Caco-2 (cell line): ENCODE measurements around the gene SLC30A3. TPM values are rescaled to one million over a fixed set of nuclear protein-coding genes. Genes with fewer than 3 reads are reported as not detected.

Source experiments
- BruUV-seq: library from RNA; stranded (reverse); fragments of 400-500 nt; replicated peaks from 2 replicates; lab custom pipeline; 2021; lab: Mats Ljungman, UMichigan
- CTCF ChIA-PET: fragments of 300-600 bp; sonication (Branson Sonifier 250); formaldehyde crosslinking; loops from one replicate; lab custom pipeline; 2022; ENCODE audit warnings: antibody characterized with exemption; lab: Charles Lee
- POLR2A ChIA-PET: fragments of 300-600 bp; sonication (Branson Sonifier 250); formaldehyde crosslinking; loops from one replicate; lab custom pipeline; 2022; ENCODE audit warnings: antibody characterized with exemption; lab: Charles Lee
- DNase-seq, 2 experiments: peaks; one replicate each; pipeline versions ENCODE4 v3.0.0 to v3.0.0-alpha.2; 2020 to 2022
- H3K27me3 ChIP-seq: replicated peaks from 2 replicates; pipeline ENCODE4 v1.6.0; 2011; ENCODE audit warnings: low read length; ENCODE audit not compliant: control insufficient read depth, insufficient read depth
- H3K36me3 ChIP-seq: 2 replicates; pipeline ENCODE4 v1.5.1; 2011; ENCODE audit warnings: low read length; ENCODE audit not compliant: control insufficient read depth, insufficient read depth
- H3K4me1 ChIP-seq: fragments of 250-450 bp; sonication (Bioruptor Pico); 2 replicates; pipeline ENCODE4 v1.5.1; 2020; ENCODE audit warnings: mild to moderate bottlenecking
- H3K4me3 ChIP-seq: 2 replicates; pipeline ENCODE4 v1.5.1; 2011; ENCODE audit warnings: low read depth, mild to moderate bottlenecking, control low read depth, low read length
- H3K9me3 ChIP-seq: fragments of 250-450 bp; sonication (Bioruptor Pico); 2 replicates; pipeline ENCODE4 v1.5.1; 2020; ENCODE audit warnings: mild to moderate bottlenecking, moderate library complexity
- H3K27ac Mint-ChIP-seq: one replicate; pipeline ENCODE4 v1.8.0; 2022; ENCODE audit warnings: mixed read lengths; ENCODE audit not compliant: unreplicated experiment
- H3K27me3 Mint-ChIP-seq: one replicate; pipeline ENCODE4 v1.8.0; 2022; ENCODE audit warnings: mixed read lengths; ENCODE audit not compliant: insufficient read depth, unreplicated experiment
- H3K36me3 Mint-ChIP-seq: one replicate; pipeline ENCODE4 v1.8.0; 2022; ENCODE audit warnings: mild to moderate bottlenecking, mixed read lengths; ENCODE audit not compliant: insufficient read depth, unreplicated experiment
- H3K4me1 Mint-ChIP-seq: one replicate; pipeline ENCODE4 v1.8.0; 2022; ENCODE audit warnings: low read depth, mixed read lengths; ENCODE audit not compliant: unreplicated experiment
- H3K4me3 Mint-ChIP-seq: one replicate; pipeline ENCODE4 v1.8.0; 2022; ENCODE audit warnings: mild to moderate bottlenecking, moderate library complexity, mixed read lengths; ENCODE audit not compliant: unreplicated experiment
- H3K9me3 Mint-ChIP-seq: one replicate; pipeline ENCODE4 v1.8.0; 2022; ENCODE audit warnings: mixed read lengths; ENCODE audit not compliant: unreplicated experiment
- intact Hi-C: fragments of 100-400 bp; cut with micrococcal nuclease; formaldehyde crosslinking; loops from one replicate; pipeline ENCODE4 v1.10.0; 2022; ENCODE audit not compliant: unreplicated experiment
- total RNA-seq: library from RNA; stranded (reverse); gene quantifications from 2 replicates; pipeline ENCODE4 v1.2.3, GENCODE V29; 2022
- TF ChIP-seq, protein P1 (sequence below), 2 experiments: fragments of 200-600 bp in 1 of 2; IDR thresholded peaks; 1 replicate in 1 of 2; 2 replicates in 1 of 2; pipeline versions ENCODE4 v1.5.1 to v1.8.0; 2011 to 2022; ENCODE audit warnings: antibody characterized with exemption in 1 of 2, control low read depth in 1 of 2, inconsistent platforms in 1 of 2, low read depth in 1 of 2, low read length in 1 of 2, mild to moderate bottlenecking in 1 of 2, moderate library complexity in 1 of 2; ENCODE audit not compliant: insufficient read depth in 1 of 2, severe bottlenecking in 1 of 2, unreplicated experiment in 1 of 2

The SLC30A3 gene
- total RNA-seq, 1 experiment from 2014 or later, result 4.3 TPM

DNA sequence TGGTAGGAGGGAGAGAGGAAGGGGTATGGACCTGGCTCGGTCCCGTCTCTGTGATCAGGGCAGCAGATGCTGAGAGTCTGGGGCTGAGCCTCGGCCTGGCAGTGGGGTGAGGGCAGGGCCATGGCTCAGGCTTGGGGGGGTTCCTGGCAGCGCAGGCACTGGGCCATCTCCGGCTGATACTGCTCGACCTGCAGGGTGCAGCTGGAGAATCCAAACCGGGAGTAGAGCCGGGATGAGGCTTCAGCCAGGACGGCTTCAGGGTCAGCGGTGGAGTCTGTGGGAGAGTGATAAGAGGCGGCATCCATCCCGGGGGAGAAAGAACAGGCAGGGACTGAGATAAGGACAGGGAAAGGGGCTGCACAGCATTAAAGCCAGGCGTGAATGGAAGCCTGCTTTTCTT, 7.7 kb downstream of the SLC30A3 start:
- H3K4me3 Mint-ChIP-seq, result no peak overlapping the region
- H3K36me3 Mint-ChIP-seq, result no peaks in the 10 kb centered on the region
- no peak for DNase-seq
- intact Hi-C loops, result no loop called here
- peaks cover 5% of the 10 kb centered on the region for H3K27me3 Mint-ChIP-seq
- POLR2A ChIA-PET, result no interaction called here
- no peak overlapping the region for H3K27ac Mint-ChIP-seq
- BruUV-seq, result no TSS peak
- Histone ChIP-seq H3K4me3 (no peak overlapping the region), H3K36me3 (no peaks in the 10 kb centered on the region), H3K4me1 (no peaks in the 10 kb centered on the region), H3K27me3 (no peaks in the 10 kb centered on the region), H3K9me3 (no peaks in the 10 kb centered on the region)
- TF ChIP-seq, protein P1, sequence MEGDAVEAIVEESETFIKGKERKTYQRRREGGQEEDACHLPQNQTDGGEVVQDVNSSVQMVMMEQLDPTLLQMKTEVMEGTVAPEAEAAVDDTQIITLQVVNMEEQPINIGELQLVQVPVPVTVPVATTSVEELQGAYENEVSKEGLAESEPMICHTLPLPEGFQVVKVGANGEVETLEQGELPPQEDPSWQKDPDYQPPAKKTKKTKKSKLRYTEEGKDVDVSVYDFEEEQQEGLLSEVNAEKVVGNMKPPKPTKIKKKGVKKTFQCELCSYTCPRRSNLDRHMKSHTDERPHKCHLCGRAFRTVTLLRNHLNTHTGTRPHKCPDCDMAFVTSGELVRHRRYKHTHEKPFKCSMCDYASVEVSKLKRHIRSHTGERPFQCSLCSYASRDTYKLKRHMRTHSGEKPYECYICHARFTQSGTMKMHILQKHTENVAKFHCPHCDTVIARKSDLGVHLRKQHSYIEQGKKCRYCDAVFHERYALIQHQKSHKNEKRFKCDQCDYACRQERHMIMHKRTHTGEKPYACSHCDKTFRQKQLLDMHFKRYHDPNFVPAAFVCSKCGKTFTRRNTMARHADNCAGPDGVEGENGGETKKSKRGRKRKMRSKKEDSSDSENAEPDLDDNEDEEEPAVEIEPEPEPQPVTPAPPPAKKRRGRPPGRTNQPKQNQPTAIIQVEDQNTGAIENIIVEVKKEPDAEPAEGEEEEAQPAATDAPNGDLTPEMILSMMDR (IDR thresholded peaks at IDR 0.05; ENCODE audit: insufficient read depth in 1 of 2, low read depth in 1 of 2, low read length in 1 of 2, severe bottlenecking in 1 of 2, unreplicated experiment in 1 of 2), result no peak
- no peaks in the 10 kb centered on the region for H3K4me1 Mint-ChIP-seq
- CTCF ChIA-PET, result interaction anchor here (0.7 kb wide), 1 partner anchor 48 kb away, joined by 4 read pairs; no protein-coding TSS in a partner anchor
- no peaks in the 10 kb centered on the region for H3K9me3 Mint-ChIP-seq

DNA sequence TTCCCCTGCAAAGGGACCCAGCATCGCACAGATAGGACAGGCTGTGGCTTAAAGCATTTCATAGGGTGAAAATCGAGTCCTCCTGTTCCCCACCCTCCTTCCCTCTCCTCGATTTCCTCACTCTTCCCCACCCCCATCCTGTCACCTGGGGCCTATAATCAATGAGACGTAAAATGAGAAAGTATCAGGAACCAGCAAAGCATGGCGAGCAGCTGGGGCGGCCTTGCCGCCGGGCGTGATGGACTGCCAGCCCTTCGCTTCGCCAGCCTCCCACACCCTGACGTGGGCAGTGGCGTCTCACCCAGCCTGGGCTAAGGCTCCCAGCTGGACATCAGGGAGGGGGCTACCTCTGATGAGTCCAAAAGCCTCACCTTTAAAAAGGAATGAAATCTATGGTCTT, 11.1 kb downstream of the SLC30A3 start:
- Mint-ChIP-seq H3K4me1 (no peaks in the 10 kb centered on the region), H3K27me3 (no peaks in the 10 kb centered on the region), H3K27ac (no peak overlapping the region), H3K36me3 (peaks cover 15% of the 10 kb centered on the region), H3K9me3 (no peaks in the 10 kb centered on the region), H3K4me3 (no peak overlapping the region)
- ChIA-PET CTCF (no interaction called here), POLR2A (no interaction called here)
- Histone ChIP-seq H3K4me1 (no peaks in the 10 kb centered on the region), H3K9me3 (no peaks in the 10 kb centered on the region), H3K4me3 (no peak overlapping the region), H3K27me3 (no peaks in the 10 kb centered on the region), H3K36me3 (no peaks in the 10 kb centered on the region)
- DNase-seq, result no peak
- TF ChIP-seq, protein P1 (IDR thresholded peaks at IDR 0.05; ENCODE audit: insufficient read depth in 1 of 2, low read depth in 1 of 2, low read length in 1 of 2, severe bottlenecking in 1 of 2, unreplicated experiment in 1 of 2), result no peak
- no TSS peak for BruUV-seq
- intact Hi-C loops, result no loop called here

DNA sequence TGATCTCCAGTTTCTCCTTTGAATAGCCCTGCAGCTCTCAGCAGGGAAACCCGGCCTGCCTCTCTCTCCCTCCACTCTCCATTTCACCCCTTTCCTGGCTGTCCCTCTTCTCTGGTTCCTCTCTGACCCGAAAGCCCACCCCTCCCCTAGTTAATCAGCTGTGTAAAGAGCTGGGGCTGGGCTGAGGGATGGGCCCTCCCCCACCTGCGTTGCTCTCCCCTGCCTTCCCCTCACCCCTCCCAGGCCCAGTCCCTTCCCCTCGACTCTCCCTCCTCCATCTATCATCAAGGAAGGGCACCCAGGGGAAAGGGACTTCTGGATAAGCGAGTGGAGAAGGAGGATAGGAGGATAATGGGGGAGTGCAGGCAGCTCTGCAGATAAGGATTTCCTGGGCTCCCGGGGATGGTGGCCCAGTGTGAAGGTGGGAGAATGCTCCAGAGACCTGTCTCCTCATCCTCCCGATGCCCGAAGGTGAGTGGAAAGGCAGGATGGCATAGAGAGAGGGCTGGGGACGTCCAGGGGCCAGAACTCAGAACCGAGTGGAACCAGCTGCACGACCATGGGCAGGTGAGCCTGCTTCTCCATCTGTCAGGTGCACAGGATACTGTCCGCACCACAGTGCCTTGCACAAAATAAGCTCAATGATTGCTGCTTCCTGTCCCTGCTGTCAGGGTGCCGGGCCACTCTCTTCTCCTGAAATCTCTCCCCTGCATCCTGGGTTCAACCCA, 12.0 kb downstream of the SLC30A3 start:
- no peaks in the 10 kb centered on the region for H3K36me3 ChIP-seq
- no peaks in the 10 kb centered on the region for H3K4me1 Mint-ChIP-seq
- no peaks in the 10 kb centered on the region for H3K4me1 ChIP-seq
- no TSS peak for BruUV-seq
- H3K27me3 Mint-ChIP-seq, result no peaks in the 10 kb centered on the region
- TF ChIP-seq, protein P1 (IDR thresholded peaks at IDR 0.05; ENCODE audit: insufficient read depth in 1 of 2, low read depth in 1 of 2, low read length in 1 of 2, severe bottlenecking in 1 of 2, unreplicated experiment in 1 of 2), result no peak
- no peaks in the 10 kb centered on the region for H3K27me3 ChIP-seq
- no peak overlapping the region for H3K4me3 Mint-ChIP-seq
- H3K9me3 Mint-ChIP-seq, result no peaks in the 10 kb centered on the region
- intact Hi-C loops, result loop anchor here (1.0 kb wide), 2 partner anchors 29 to 52 kb away; no protein-coding TSS in a partner anchor
- no peak for DNase-seq
- ChIA-PET POLR2A (no interaction called here), CTCF (interaction anchor here (1.1 kb wide), 1 partner anchor 29 kb away, joined by 6 read pairs; no protein-coding TSS in a partner anchor)
- no peak overlapping the region for H3K27ac Mint-ChIP-seq
- H3K4me3 ChIP-seq, result no peak overlapping the region
- H3K9me3 ChIP-seq, result no peaks in the 10 kb centered on the region
- H3K36me3 Mint-ChIP-seq, result peaks cover 15% of the 10 kb centered on the region
